ENCODE data around the gene DZIP3. TPM values are rescaled to one million over a fixed set of nuclear protein-coding genes. Genes with fewer than 3 reads are reported as not detected.

DZIP3 gene
- polyA plus RNA-seq, 3 donors, result 0.92 to 1.2 (median 1.1) TPM

- no peak overlapping the region for H3K27ac Mint-ChIP-seq
- H3K9ac ChIP-seq (ENCODE audit: insufficient read depth, low read length, poor library complexity, severe bottlenecking), result no peak overlapping the region
- H3K4me1 Mint-ChIP-seq, result peaks cover 15% of the 10 kb centered on the region
These were observed 8.9 kb downstream of the DZIP3 start for GRCh38 chr3:108598375-108598774.

GRCh38 chr3:108599677-108600409 is 10.3 kb downstream of the DZIP3 start:
- no peak overlapping the region for H3K27ac Mint-ChIP-seq
- Histone ChIP-seq H3K36me3 (replicated peaks in 1 of 2; ENCODE audit: control insufficient read depth in 1 of 2, insufficient read depth in 2 of 2, low read length in 2 of 2) (no peaks in the 10 kb centered on the region), H2AFZ (ENCODE audit: insufficient read depth, low read depth, low read length, poor library complexity, severe bottlenecking) (no peak overlapping the region), H3K27ac (ENCODE audit: low read depth in 1 of 2, low read length in 2 of 2) (no peak overlapping the region), H3K9me3 (replicated peaks in 1 of 2; ENCODE audit: control insufficient read depth in 1 of 2, insufficient read depth in 1 of 2, low read length in 2 of 2) (no peaks in the 10 kb centered on the region), H3K4me1 (ENCODE audit: control insufficient read depth in 1 of 2, insufficient read depth in 2 of 2, low read length in 2 of 2) (peaks cover 3 to 11% of the 10 kb centered on the region in 2 donors), H3K4me3 (replicated peaks in 1 of 3; ENCODE audit: low read depth in 2 of 3, low read length in 3 of 3) (no peak overlapping the region), H3K9ac (ENCODE audit: insufficient read depth, low read length, poor library complexity, severe bottlenecking) (no peak overlapping the region), H3K79me2 (ENCODE audit: insufficient read depth, low read length) (no peaks in the 10 kb centered on the region), H3K4me2 (replicated peaks; ENCODE audit: extremely low read depth, low read length, poor library complexity, severe bottlenecking) (no peak overlapping the region), H4K20me1 (ENCODE audit: insufficient read depth, low read length) (no peaks in the 10 kb centered on the region), H3K27me3 (ENCODE audit: control insufficient read depth in 2 of 2, insufficient read depth in 2 of 2, low read length in 2 of 2) (no peaks in the 10 kb centered on the region)
- H3K4me1 Mint-ChIP-seq, result peaks cover 23% of the 10 kb centered on the region
- H3K4me3 Mint-ChIP-seq, result no peak overlapping the region
- DNase-seq, result no peak
- H3K9me3 Mint-ChIP-seq, result peaks cover 0 to 8% (median 2%) of the 10 kb centered on the region in 7 donors
- H3K27me3 Mint-ChIP-seq (ENCODE audit: low read depth in 3 of 3), result no peaks in the 10 kb centered on the region
- intact Hi-C loops (cut with micrococcal nuclease), result no loop called here
- WGBS (ENCODE audit: insufficient coverage), result no CpG with 5 or more reads among the region's 1 CpG
- no peak for TF ChIP-seq CTCF (IDR thresholded peaks at IDR 0.05)
- no peaks in the 10 kb centered on the region for H3K36me3 Mint-ChIP-seq

More at GRCh38 chr3:108598375-108598774, 8.9 kb downstream of the DZIP3 start:
- no peaks in the 10 kb centered on the region for H3K36me3 Mint-ChIP-seq
- no peaks in the 10 kb centered on the region for H3K27me3 Mint-ChIP-seq (ENCODE audit: low read depth in 3 of 3)
- Histone ChIP-seq H3K4me2 (replicated peaks; ENCODE audit: extremely low read depth, low read length, poor library complexity, severe bottlenecking) (no peak overlapping the region), H3K36me3 (replicated peaks in 1 of 2; ENCODE audit: control insufficient read depth in 1 of 2, insufficient read depth in 2 of 2, low read length in 2 of 2) (no peaks in the 10 kb centered on the region), H3K27me3 (ENCODE audit: control insufficient read depth in 2 of 2, insufficient read depth in 2 of 2, low read length in 2 of 2) (no peaks in the 10 kb centered on the region), H2AFZ (ENCODE audit: insufficient read depth, low read depth, low read length, poor library complexity, severe bottlenecking) (no peak overlapping the region), H3K4me1 (ENCODE audit: control insufficient read depth in 1 of 2, insufficient read depth in 2 of 2, low read length in 2 of 2) (peaks cover 3 to 11% of the 10 kb centered on the region in 2 donors), H3K79me2 (ENCODE audit: insufficient read depth, low read length) (no peaks in the 10 kb centered on the region), H4K20me1 (ENCODE audit: insufficient read depth, low read length) (no peaks in the 10 kb centered on the region), H3K9me3 (replicated peaks in 1 of 2; ENCODE audit: control insufficient read depth in 1 of 2, insufficient read depth in 1 of 2, low read length in 2 of 2) (no peaks in the 10 kb centered on the region), H3K27ac (ENCODE audit: low read depth in 1 of 2, low read length in 2 of 2) (no peak overlapping the region), H3K4me3 (replicated peaks in 1 of 3; ENCODE audit: low read depth in 2 of 3, low read length in 3 of 3) (no peak overlapping the region)
- intact Hi-C loops (cut with micrococcal nuclease), result no loop called here
- no peak for TF ChIP-seq CTCF (IDR thresholded peaks at IDR 0.05)
- H3K9me3 Mint-ChIP-seq, result peaks cover 0 to 8% (median 2%) of the 10 kb centered on the region in 7 donors
- no CpG with 5 or more reads among the region's 5 CpGs for WGBS (ENCODE audit: insufficient coverage)
- DNase-seq, result no peak
- H3K4me3 Mint-ChIP-seq, result no peak overlapping the region

All from CD14-positive monocyte (primary cell).